NOMO-1 treated with DMSO at 0.1 percent for 48 hours (cell line): ENCODE measurements around the gene UNC13C.

Experiments used
- DNase-seq: peaks from one replicate; lab custom pipeline; 2025; ENCODE audit not compliant: unreplicated experiment; lab: John Stamatoyannopoulos, UW

Gene UNC13C

GRCh38 chr15:54017959-54018358 lies 39.7 kb downstream of the UNC13C start:
- no peak for DNase-seq

GRCh38 chr15:54026258-54026657 lies 48.0 kb downstream of the UNC13C start:
- DNase-seq: no peak

- no peak for DNase-seq
These were observed 48.6 kb downstream of the UNC13C start for GRCh38 chr15:54026891-54027290.

GRCh38 chr15:54029081-54029480 lies 50.8 kb downstream of the UNC13C start:
- no peak for DNase-seq

GRCh38 chr15:54032066-54032465 lies 53.8 kb downstream of the UNC13C start:
- no peak for DNase-seq

- DNase-seq: no peak
These were observed 55.2 kb downstream of the UNC13C start for GRCh38 chr15:54033356-54033860.

- no peak for DNase-seq
These were observed 55.7 kb downstream of the UNC13C start for GRCh38 chr15:54033869-54034458.

GRCh38 chr15:54035616-54036015 lies 57.4 kb downstream of the UNC13C start:
- DNase-seq: no peak

GRCh38 chr15:54045397-54045796 lies 67.2 kb downstream of the UNC13C start:
- no peak for DNase-seq

- DNase-seq: no peak
These were observed 67.9 kb downstream of the UNC13C start for GRCh38 chr15:54046093-54046492.

- no peak for DNase-seq
These were observed 86.1 kb downstream of the UNC13C start for GRCh38 chr15:54064365-54064764.

GRCh38 chr15:54066403-54066802 lies 88.2 kb downstream of the UNC13C start:
- no peak for DNase-seq

GRCh38 chr15:54082836-54083492 lies 104.7 kb downstream of the UNC13C start:
- peak; percentile 3 for DNase-seq

GRCh38 chr15:54083501-54083900 lies 105.3 kb downstream of the UNC13C start:
- DNase-seq: no peak

GRCh38 chr15:54083991-54084390 lies 105.8 kb downstream of the UNC13C start:
- DNase-seq: no peak

- no peak for DNase-seq
These were observed 110.6 kb downstream of the UNC13C start for GRCh38 chr15:54088837-54089236.

GRCh38 chr15:54089776-54090175 lies 111.5 kb downstream of the UNC13C start:
- DNase-seq: no peak

GRCh38 chr15:54091651-54092050 lies 113.4 kb downstream of the UNC13C start:
- DNase-seq: no peak

- no peak for DNase-seq
These were observed 116.4 kb downstream of the UNC13C start for GRCh38 chr15:54094661-54095060.

- DNase-seq: no peak
These were observed 118.8 kb downstream of the UNC13C start for GRCh38 chr15:54097019-54097418.

- no peak for DNase-seq
These were observed 120.8 kb downstream of the UNC13C start for GRCh38 chr15:54099010-54099409.

- no peak for DNase-seq
These were observed 123.5 kb downstream of the UNC13C start for GRCh38 chr15:54101664-54102270.
